Measurements from ENCODE around the gene RACK1. TPM values are rescaled to one million over a fixed set of nuclear protein-coding genes. Genes with fewer than 3 reads are reported as not detected.

Gene RACK1
- total and polyA plus RNA-seq, 2 of the 13 experiments (the other 11 are each of a cell fraction or from before 2014, with no cell fraction given) = 2,514 to 6,141 TPM

GRCh38 chr5:181223058-181223728 is 20.5 kb downstream of the RACK1 start, which contains the start of gene TRIM41 (continued):
- TF ChIP-seq ZNF292 (CRISPR knock-in tag; IDR thresholded peaks at IDR 0.05; ENCODE audit: borderline replicate concordance, low read depth) = no peak
- no peak for TF ChIP-seq ZNF468 (CRISPR knock-in tag; IDR thresholded peaks at IDR 0.05)
- TF ChIP-seq MYNN (CRISPR knock-in tag; IDR thresholded peaks at IDR 0.05; ENCODE audit: low read depth) = no peak
- TF ChIP-seq ZNF264 (CRISPR knock-in tag; IDR thresholded peaks at IDR 0.05) = peak; percentile 47; the same call in 1 of the 2 replicates
- peak; percentile 89; the same call in 1 of the 2 replicates for TF ChIP-seq BORCS8-MEF2B (CRISPR knock-in tag; IDR thresholded peaks at IDR 0.05)
- TF ChIP-seq THRA (CRISPR knock-in tag; IDR thresholded peaks at IDR 0.05; ENCODE audit: borderline replicate concordance) = peak; percentile 20; the same call in 1 of the 2 replicates
- peak; percentile 14; the same call in 1 of the 2 replicates for TF ChIP-seq ZBTB26 (CRISPR knock-in tag; IDR thresholded peaks at IDR 0.05; ENCODE audit: borderline replicate concordance)
- peak; percentile 19; the same call in 1 of the 2 replicates for TF ChIP-seq ZFP36L1 (CRISPR knock-in tag; IDR thresholded peaks at IDR 0.05)
- TF ChIP-seq HNF1A (IDR thresholded peaks at IDR 0.05; ENCODE audit: low read depth) = 0 out of 2 replicates have a peak, but pooled peaks have one; percentile 32
- peak; percentile 80 for TF ChIP-seq HNF1A (CRISPR knock-in tag; IDR thresholded peaks at IDR 0.05; ENCODE audit: borderline replicate concordance)
- TF ChIP-seq SP4 (CRISPR knock-in tag; IDR thresholded peaks at IDR 0.05) = peak; percentile 80
- TF ChIP-seq HNRNPUL1 (IDR thresholded peaks at IDR 0.05; ENCODE audit: low read depth, low read length) = no peak
- TF ChIP-seq PLRG1 (conservative IDR thresholded peaks at IDR 0.05) = no peak
- peak; percentile 61; the same call in 1 of the 2 replicates for TF ChIP-seq ZNF142 (CRISPR knock-in tag; IDR thresholded peaks at IDR 0.05)
- TF ChIP-seq ZNF234 (CRISPR knock-in tag; conservative IDR thresholded peaks at IDR 0.05) = no peak

Data from HepG2 (cell line).